Measurements from ENCODE around the gene WDFY4. TPM values are rescaled to one million over a fixed set of nuclear protein-coding genes. Genes with fewer than 3 reads are reported as not detected.

Gene WDFY4
- total and polyA plus RNA-seq, 4 donors, result 4.6 to 26.9 (median 13.5) TPM

GRCh38 chr10:48981310-48981907 is 296.7 kb downstream of the WDFY4 start:
- Histone ChIP-seq H3K4me3 (no peak overlapping the region), H3K9me3 (ENCODE audit: control insufficient read depth in 4 of 4, insufficient read depth in 3 of 4, low read length in 3 of 4) (no peaks in the 10 kb centered on the region), H3K9ac (ENCODE audit: insufficient read depth in 1 of 2, low read length in 2 of 2) (no peak overlapping the region), H3K27ac (ENCODE audit: low read depth in 1 of 2, low read length in 1 of 2) (no peak overlapping the region), H3K27me3 (ENCODE audit: control insufficient read depth in 3 of 3, insufficient read depth in 3 of 3, low read length in 2 of 3) (no peaks in the 10 kb centered on the region), H3K36me3 (ENCODE audit: control insufficient read depth in 4 of 4, insufficient read depth in 4 of 4, low read length in 4 of 4) (peaks cover 0 to 1% (median 0%) of the 10 kb centered on the region in 4 donors), H3K4me1 (ENCODE audit: control insufficient read depth in 5 of 5, insufficient read depth in 5 of 5, low read length in 5 of 5) (peaks cover 0 to 17% (median 3%) of the 10 kb centered on the region in 5 donors)
- DNase-seq, result peak; percentile 54 to 57 (median 57)
- peak; percentile 28 for TF ChIP-seq CTCF (IDR thresholded peaks at IDR 0.05; ENCODE audit: control extremely low read depth, extremely low read depth)
- WGBS, 2 donors, result 39 to 54% methylated on average over 12 of the region's 12 CpGs
- ATAC-seq (ENCODE audit: insufficient read depth, low FRiP score), result no peak

- 78 to 95% methylated on average over 5 of the region's 5 CpGs for WGBS, 2 donors
- no peak for TF ChIP-seq CTCF (IDR thresholded peaks at IDR 0.05; ENCODE audit: control extremely low read depth, extremely low read depth)
- no peak for ATAC-seq (ENCODE audit: insufficient read depth, low FRiP score)
- Histone ChIP-seq H3K9me3 (ENCODE audit: control insufficient read depth in 4 of 4, insufficient read depth in 3 of 4, low read length in 3 of 4) (no peaks in the 10 kb centered on the region), H3K4me3 (no peak overlapping the region), H3K27me3 (ENCODE audit: control insufficient read depth in 3 of 3, insufficient read depth in 3 of 3, low read length in 2 of 3) (no peaks in the 10 kb centered on the region), H3K27ac (ENCODE audit: low read depth in 1 of 2, low read length in 1 of 2) (no peak overlapping the region), H3K4me1 (ENCODE audit: control insufficient read depth in 5 of 5, insufficient read depth in 5 of 5, low read length in 5 of 5) (peaks cover 0 to 17% (median 3%) of the 10 kb centered on the region in 5 donors), H3K9ac (ENCODE audit: insufficient read depth in 1 of 2, low read length in 2 of 2) (no peak overlapping the region), H3K36me3 (ENCODE audit: control insufficient read depth in 4 of 4, insufficient read depth in 4 of 4, low read length in 4 of 4) (peaks cover 0 to 1% (median 0%) of the 10 kb centered on the region in 4 donors)
- no peak for DNase-seq
Measured at GRCh38 chr10:48982584-48982983, 297.9 kb downstream of the WDFY4 start.

- H3K9me3 ChIP-seq (ENCODE audit: control insufficient read depth in 4 of 4, insufficient read depth in 3 of 4, low read length in 3 of 4), result no peaks in the 10 kb centered on the region
- H3K27ac ChIP-seq (ENCODE audit: low read depth in 1 of 2, low read length in 1 of 2), result no peak overlapping the region
- no peak for ATAC-seq (ENCODE audit: insufficient read depth, low FRiP score)
- no peaks in the 10 kb centered on the region for H3K27me3 ChIP-seq (ENCODE audit: control insufficient read depth in 3 of 3, insufficient read depth in 3 of 3, low read length in 2 of 3)
- peaks cover 0 to 1% (median 0%) of the 10 kb centered on the region in 4 donors for H3K36me3 ChIP-seq (ENCODE audit: control insufficient read depth in 4 of 4, insufficient read depth in 4 of 4, low read length in 4 of 4)
- no peak for TF ChIP-seq CTCF (IDR thresholded peaks at IDR 0.05; ENCODE audit: control extremely low read depth, extremely low read depth)
- no peak overlapping the region for H3K9ac ChIP-seq (ENCODE audit: insufficient read depth in 1 of 2, low read length in 2 of 2)
- no peak for DNase-seq
- 73 to 80% methylated on average over 5 of the region's 5 CpGs for WGBS, 2 donors
- H3K4me1 ChIP-seq (ENCODE audit: control insufficient read depth in 5 of 5, insufficient read depth in 5 of 5, low read length in 5 of 5), result peaks cover 0 to 17% (median 3%) of the 10 kb centered on the region in 5 donors
- no peak overlapping the region for H3K4me3 ChIP-seq
Measured at GRCh38 chr10:48983648-48984351, 299.1 kb downstream of the WDFY4 start.

All from lung (tissue), 12 donors.